AG20443 (cell line): Measurements from ENCODE around the gene PLEKHJ1.
A peak's percentile ranks its signal among the peaks of the same experiment; 100 is the strongest.
"Not testable (repeated sequence)": the region's sequence is repeated elsewhere in the genome, so short reads cannot be mapped to it uniquely, and the experiment has no call there.

Experiments used
- DNase-seq: peaks from one replicate; pipeline ENCODE4 v3.0.0; 2012; ENCODE audit warnings: low spot score, mixed read lengths

PLEKHJ1 gene

DNA sequence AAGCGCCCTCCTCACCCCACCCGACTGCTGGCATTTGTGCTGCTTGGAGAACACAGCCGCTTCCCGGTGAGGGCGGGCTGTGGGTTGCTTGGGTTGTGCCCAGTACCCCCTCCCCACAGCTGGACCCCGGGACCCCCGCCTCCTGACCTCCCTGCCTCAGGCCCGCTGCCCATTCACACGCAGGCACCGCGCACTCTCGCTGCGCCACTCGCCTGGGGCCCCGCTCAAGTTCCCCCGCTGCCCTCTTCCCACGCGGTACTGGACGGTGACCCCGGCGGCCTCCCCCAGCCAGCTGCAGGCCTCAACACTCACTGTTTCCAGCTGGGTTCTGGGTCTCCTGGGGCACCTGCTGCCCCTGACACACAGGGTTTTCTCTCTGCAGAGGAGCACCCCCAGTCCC lies 16.4 kb downstream of the PLEKHJ1 start:
- no peak for DNase-seq

DNA sequence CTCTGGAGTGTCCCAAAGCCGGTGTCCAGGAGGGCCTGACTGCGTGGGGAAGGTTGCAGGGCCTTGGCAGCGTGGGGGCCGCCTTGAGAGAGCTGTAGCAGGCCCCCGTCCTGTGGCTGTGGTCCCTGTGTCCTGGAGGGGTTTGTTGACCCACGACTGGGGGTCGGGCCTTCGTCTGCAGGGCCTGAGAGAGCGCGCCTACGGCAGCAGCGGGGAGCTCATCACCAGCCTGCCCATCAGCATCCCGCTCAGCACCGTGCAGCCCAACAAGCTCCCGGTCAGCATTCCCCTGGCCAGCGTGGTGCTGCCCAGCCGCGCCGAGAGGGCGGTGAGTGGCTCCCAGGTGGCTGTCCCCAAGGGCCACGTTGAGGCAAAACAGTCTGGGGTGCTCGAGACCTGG lies 18.5 kb downstream of the PLEKHJ1 start:
- no peak for DNase-seq

DNA sequence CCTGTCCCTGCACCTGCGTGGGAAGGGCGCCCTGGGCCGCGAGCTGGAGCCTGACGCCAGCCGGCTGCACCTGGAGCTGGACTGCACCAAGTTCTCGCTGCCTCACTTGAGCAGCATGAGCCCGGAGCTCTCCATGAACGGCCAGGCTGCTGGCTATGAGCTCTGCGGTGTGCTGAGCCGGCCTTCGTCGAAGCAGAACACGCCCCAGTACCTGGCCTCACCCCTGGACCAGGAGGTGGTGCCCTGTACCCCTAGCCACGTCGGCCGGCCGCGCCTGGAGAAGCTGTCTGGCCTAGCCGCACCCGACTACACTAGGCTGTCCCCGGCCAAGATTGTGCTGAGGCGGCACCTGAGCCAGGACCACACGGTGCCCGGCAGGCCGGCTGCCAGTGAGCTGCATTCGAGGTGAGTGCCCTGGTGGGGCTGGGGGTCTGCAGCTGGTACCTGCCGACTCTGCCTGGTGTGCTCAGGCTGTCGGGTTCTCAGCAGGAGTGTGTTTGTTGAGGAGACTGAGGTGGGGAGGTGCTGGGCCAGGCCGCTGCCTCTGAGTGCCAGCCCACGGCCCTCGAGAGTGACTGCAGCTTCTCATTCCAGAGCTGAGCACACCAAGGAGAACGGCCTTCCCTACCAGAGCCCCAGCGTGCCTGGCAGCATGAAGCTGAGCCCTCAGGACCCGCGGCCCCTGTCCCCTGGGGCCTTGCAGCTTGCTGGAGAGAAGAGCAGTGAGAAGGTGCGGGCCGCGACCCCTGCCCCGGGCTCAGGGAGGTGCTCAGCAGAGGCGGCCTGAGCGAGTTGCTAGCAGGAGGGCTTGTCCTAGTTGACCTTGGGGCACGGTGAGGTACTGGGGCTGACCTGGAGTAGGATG lies 19.5 kb downstream of the PLEKHJ1 start:
- no peak for DNase-seq

DNA sequence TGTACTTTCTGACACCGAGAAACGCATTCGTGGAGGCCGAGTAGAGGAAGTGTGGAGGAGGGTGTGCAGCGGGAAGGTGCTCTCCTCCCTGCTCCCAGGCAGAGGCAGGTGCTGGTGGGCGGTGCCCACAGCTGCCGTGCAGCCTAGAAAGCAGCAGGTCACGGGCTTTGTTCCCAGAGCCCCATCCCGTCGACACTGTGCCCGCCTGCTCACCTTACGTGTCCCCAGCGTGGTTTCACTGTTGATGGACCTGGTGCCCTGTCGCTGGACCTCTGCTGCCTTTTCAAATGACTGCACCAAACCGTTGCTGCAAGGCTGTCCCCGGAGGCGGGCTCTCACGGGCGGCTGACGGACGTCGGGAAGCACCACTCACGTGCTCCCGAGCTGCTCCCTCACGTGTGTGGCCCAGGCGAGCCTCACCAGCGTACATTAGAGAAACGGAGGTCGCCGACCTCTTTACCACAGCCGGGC lies 20.8 kb downstream of the PLEKHJ1 start:
- no peak for DNase-seq

DNA sequence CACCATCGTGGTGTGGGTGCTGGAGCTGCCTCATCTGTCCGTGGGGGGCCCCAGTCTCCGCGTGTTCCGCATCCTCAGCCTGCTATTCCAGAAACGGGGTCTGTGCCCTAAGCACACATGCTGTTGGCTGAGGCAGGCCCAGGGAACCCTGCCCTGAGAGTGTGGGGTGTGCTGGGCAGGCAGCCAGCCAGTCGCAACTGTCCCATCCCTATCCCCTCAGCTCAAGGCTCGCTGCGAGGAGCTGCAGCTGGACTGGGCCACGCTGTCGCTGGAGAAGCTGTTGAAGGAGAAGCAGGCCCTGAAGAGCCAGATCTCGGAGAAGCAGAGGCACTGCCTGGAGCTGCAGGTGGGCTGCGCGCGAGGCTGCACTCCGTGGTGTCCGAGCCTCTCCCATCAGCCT lies 21.9 kb downstream of the PLEKHJ1 start:
- no peak for DNase-seq

DNA sequence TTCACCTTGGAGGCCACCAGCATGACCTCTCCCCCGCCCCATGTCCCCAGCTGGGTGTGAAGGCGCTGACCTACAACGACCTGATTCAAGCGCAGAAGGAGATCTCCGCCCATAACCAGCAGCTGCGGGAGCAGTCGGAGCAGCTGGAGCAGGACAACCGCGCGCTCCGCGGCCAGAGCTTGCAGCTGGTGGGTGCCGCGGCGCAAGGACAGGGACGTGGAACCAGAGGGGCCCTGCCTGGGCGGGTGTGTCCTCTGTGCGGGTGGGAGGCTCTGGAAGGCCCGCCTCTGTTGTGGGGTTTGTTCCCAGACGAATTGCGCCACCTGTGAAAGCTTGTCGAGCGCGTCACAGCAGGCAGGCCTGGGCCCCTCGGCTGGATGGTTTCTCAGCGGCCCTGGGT lies 22.3 kb downstream of the PLEKHJ1 start:
- DNase-seq: no peak

DNA sequence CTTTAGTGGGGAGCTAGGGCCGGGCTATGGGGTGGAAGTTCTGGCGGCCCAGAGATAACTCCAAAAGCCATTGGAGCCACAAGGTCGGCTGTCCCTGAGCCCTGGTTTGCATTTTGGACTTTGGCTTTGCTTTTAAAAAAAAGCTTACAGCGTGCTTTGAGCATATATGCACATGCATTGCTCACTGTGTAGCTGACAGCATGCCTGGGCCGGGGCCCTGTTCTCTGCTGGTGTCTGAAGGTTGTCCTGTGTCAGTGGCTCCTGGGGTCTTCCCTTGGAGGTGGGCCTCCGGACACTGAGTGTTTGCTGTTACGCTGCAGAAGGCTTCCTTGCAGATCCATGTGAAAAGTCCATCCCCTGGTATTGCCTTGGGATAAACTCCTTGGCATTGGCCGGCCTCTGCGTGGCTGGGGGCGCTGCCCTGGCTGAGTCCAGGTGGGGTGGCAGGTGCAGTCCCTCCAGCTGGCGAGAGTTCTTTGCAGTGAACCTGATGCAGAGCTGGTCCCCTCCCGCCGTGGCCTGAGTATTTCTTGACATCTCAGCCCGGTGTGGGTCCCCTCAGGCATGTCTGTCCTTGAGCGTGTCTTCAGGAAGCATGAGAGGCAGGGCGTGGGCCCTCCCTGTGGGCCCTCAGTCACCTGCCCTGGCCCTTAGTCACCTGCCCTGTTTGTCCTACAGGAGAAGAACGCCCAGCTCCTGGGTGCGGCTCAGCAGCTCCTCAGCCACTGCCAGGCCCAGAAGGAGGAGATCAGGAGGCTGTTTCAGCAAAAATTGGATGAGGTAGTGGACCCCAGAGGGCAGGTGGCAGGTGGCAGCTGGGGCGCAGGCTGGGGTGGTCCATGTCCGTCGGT lies 23.0 kb downstream of the PLEKHJ1 start:
- no peak for DNase-seq

DNA sequence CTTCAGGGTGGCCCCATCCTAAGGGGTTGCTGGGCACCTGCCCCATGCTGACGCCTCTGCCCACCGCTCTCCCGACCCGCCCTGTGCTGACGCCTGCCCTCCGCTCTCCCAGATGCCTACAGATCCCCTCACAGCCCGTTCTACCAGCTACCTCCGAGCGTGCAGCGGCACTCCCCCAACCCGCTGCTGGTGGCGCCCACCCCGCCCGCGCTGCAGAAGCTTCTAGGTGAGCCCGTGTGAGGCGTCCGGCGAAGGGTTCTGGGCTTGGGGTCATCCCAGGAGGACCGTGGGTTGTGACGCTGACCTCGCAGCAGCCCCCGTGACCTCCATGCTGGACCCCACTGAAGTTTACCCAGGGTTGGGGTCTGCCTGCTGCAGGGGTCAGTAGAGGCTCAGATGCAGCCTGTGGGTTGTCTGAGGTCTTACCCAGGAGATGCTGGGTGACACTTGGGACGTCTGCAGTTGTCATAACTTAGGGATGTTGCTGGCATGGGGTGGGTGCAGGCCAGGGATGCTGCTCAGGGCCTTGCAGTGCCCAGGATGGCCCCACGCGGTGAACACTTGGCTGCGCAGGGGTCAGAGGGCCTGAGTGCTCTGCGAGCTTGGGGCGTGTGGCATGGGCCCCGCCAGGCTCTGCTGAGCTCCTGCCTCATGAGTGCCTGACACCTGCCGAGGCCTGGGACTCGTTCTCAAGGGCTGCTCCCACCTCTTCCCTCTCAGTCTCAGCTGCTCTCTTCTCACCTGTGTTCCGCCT lies 25.0 kb downstream of the PLEKHJ1 start:
- DNase-seq: no peak

DNA sequence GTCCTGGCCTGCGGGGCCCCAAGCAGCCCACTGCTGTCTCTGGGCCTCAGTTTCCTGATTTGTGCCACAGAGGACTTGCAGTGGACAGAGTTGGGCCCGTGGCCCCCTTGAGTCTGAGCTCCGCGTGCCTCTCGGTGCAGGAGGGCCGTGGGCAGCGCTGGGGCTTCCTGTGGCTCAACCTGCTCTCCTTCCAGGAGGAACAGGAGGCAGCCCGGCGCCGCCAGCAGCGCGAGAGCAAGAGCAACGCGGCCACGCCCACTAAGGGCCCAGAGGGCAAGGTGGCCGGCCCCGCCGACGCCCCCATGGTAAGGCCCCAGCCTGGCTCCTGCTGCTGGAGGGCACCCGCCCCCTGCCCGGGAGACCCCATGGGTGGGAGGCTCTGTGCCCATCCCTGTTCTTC lies 25.9 kb downstream of the PLEKHJ1 start:
- no peak for DNase-seq

DNA sequence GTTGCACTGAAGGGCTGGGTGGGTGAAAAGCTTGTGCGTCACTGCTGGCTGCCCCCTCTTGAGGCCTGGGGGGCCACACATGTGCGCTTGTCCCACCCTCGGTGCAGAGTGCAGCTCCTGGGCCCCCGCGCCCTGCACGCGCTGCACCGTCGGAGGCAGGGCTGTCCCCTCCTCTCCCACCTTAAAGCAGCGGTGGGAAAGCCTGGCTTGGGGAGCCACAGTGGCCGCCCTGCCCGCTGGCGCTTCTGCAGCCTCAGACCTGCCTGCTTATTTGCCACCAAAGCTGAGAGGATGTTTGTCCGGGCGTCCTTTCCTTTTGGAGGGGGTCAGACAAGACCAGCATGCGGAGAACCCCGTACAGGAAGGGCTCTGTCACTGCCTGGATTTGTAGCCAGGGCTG lies 26.7 kb downstream of the PLEKHJ1 start:
- DNase-seq: no peak

DNA sequence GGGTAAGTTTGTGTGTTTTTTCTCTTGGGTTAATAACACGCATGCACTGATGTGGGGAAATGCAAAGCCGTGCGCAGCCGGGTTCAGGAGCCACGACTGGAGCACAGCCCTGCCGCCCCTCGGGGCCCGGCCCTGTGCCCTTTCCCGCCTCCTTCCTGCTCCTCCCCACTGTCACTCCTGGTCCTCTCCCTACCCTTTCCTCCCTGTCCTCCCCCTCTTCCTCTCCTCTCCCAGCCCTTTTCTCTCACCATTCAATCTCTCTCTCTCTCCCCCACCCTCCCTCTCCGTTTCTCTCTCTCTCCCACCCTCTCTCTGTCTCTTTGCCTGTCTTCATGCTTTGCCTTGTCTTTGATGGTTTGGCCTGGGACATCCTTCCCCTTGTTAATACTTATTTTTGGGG lies 27.2 kb downstream of the PLEKHJ1 start:
- DNase-seq: peak; percentile 60

DNA sequence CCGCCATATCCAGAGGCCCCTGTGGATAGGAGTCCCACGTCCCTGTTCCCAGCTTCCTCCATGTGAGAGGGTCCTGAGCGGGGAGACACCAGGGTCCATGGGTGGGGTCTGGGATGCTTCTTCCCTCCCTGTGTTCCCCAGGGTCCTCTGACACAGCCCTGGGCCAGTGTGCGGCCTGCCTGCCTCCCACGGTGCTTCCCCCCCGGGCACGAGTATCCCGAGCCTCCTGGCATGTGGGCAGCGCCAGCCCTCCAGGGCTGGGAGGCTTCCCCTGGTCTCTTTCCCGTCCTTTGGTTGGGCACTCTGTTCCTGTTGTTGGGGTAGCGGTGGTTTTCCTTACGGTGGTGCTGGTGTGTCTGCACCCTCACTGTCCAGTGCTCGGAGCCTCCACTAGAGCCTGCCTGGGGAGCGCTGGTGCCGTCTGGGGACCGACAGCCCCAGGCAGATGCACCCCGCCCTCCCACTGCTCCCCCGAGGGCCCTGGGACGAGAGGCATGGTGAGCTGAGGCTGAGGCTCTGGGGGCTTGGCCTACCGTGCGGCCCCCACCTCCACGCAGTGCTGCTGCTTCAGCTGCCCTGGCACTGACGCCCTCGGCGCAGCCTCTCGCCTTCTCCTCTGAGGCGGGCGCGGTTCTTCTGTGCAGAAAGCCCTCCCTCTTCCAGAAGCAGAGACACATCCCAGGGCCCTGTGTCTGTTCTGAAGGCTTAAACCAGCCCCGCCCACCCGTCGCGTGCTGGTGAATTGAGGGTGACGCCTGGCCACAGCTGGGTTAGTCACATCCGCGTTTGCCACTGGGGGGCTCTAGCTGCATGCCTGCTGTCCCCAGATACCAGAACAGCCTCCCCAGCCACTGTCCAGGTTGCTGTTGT lies 27.9 kb downstream of the PLEKHJ1 start:
- DNase-seq: peak; percentile 98

DNA sequence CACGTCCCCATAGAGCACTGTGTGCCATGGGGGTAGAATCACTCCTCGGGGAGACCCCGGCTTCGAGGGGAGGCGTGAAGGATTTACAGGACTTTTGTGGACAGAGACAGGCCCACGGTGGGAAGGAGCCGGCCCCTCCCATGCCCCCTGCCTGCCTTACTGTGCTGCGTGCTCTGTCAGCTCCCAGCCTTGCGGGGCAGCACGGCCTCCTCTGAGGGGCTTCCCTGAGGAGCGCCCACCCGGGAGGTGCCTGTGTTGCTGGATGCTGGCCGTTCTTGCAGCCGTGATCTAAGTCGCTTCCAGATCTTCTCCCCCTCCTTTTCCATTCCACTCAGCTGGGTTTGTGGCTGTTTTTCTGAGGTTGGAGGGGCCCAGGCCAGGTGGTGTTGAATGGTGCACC lies 29.1 kb downstream of the PLEKHJ1 start:
- DNase-seq: no peak

DNA sequence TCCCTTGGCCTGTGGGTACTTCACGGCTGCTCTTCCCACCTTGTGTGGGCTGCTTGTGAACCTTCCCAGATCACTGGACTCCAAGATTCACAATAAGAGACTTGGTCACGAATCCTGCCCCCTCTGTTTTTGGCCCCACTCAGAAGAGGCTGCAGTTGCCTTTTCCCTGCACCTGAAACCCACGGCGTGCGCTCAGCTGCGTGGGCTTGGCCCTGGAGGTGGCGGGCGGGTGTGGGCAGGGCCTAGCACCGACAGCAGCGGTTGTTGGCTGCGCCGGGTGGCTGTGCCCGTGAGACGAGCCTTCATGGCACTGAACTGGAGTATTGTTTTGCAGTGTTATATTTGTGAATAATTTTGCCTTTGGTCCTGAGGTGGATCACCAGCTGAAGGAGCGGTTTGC lies 33.8 kb downstream of the PLEKHJ1 start:
- no peak for DNase-seq

DNA sequence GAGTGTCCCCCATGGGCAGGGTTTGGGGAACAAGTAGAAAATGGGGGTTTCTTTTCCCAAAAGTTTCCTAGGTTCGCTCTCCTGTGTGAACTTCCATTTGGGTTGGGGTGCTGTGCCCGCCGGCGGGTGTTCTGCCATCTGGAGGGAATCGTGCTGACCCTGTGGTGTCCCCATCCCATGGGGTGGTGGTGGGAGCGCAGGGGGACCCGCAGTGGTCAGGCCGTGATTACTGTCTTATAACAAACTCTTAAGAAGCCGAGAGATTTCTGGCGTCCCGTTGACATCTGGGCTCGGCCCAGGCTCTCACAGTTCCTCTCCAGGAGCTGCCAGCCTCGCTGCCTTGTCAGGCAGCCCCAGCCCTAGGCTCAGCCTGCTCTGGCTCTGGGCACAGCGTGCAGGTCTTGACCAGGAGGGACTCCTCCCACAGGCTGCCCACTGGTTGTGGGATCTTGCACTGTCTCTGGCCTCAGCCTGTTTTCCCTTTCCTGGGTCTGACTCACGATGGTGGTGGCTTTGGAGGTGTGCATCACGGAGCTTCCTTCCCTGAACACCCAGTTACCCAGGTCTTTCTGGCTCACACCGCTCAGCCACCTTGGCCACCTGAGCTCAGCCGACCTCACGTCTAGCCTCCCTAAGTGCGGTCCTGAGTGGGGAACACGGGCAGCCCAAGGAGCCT lies 34.5 kb downstream of the PLEKHJ1 start:
- no peak for DNase-seq

DNA sequence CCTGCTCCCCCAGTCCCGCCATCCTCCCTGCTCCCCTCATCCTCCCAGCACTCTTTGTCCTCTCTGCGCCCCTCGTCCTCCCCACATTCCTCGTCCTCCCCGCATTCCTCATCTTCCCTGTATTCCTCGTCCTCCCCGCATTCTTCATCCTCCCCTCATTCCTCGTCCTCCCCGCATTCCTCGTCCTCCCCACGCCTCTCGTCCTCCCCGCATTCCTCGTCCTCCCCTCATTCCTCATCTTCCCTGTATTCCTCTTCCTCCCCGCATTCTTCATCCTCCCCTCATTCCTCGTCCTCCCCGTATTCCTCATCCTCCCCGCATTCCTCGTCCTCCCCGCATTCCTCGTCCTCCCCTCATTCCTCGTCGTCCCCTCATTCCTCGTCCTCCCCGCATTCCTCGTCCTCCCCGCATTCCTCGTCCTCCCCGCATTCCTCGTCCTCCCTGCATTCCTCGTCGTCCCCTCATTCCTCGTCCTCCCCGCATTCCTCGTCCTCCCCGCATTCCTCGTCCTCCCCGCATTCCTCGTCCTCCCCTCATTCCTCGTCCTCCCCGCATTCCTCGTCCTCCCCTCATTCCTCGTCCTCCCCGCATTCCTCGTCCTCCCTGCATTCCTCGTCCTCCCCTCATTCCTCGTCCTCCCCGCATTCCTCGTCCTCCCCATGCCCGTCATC lies 35.4 kb downstream of the PLEKHJ1 start:
- DNase-seq: not testable (repeated sequence)

DNA sequence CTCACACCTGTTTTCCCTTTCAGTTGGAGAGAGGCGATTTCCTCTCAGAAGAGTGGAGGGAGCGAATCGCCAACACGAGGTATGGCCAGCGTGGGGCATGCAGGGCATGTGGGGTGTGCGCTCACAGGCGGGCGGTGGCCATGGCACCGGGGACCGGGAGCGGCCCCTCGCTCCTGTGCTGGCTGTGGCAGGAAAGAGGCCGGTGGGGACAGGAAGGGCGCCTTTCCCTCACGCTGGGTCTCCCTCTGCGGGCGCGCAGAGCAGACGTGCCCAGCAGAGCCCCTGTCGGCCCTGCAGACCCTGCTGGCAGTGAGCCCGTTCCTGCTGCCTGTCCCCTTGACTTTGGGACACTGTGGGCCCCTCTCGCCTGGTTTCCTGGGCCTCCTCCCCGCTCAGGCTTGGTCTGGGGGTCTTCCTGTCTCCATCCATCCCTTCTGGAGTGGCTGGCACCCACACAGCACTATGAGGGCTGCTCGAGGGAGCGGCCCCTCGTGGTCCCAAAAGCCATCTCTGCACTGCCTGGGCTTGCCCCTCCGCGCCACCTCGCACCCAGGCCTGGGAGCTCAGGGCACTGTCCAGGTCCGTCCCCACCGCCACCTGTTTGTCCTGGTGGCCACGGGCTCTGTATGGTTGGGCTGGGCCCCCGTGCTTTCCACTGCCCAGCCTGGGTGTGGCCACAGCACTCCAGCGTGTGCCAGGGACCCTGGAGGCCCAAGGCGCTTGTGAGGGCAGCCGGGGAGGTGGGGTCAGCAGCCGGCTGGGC lies 36.1 kb downstream of the PLEKHJ1 start:
- no peak for DNase-seq

DNA sequence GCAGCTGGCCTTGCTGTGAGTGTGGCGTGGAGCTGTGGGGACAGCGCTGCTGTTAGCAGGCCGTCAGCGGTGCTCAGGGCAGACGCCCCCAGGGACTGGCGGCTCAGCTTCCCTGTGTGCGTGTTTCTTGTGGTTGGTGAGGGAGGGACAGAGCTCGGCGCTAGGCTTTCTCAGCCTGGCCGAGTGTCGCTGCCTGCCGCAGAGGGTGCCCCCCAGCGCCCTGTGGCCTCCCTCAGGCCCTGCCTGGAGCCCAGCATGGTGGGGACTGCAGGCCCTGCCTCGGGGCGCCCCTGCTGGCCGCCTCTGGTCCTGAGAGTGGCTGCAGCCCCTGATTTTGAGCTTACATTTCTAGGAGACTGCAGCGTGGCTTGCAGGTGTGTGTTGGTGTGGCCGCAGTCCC lies 36.9 kb downstream of the PLEKHJ1 start:
- DNase-seq: peak; percentile 29

DNA sequence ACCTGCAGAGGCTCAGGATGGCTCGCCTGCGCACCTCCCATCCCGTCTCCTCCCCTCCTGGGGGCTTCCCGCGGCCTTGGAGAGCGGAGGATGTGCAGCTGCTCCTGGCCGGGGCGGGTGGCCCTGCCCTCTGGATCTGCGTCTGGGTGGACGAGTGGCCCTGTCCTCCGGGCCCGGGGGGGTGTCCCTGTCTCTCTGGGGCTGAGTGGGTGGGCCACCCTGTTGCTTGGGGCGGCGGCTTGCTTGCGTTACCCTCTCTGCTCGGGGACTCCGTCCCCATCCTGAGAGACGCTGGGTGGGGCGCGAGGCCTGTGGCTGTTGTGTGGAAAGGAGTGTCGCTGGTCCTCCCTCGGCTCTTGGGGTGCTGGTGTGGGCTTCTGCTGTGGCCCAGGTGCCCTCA lies 37.8 kb downstream of the PLEKHJ1 start:
- DNase-seq: no peak

DNA sequence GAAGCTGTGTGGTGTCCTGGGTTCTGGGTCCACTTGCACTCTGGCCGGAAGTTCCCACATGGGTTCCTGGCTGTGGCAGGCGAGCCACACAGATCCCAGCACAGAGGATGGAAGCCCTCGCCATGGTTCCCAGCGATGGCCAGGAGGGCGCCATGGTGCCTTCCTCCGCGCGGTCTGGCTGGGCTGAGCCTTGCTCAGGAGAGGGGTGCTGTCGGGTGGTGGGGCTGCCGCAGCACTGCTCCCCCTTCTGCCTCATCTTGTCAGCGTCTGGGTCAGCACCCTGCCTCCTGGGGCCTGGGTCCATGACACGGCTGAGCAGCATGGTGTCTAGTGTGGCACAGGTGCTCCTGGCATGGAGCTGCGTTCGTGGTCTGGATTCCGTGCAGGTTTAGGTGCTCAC lies 38.9 kb downstream of the PLEKHJ1 start:
- DNase-seq: no peak
